8988T (cell line): ENCODE results near the gene PRR29.
"Not testable (repeated sequence)": the region's sequence is repeated elsewhere in the genome, so short reads cannot be mapped to it uniquely, and the experiment has no call there.

Experiments
- DNase-seq: peaks from one replicate; pipeline ENCODE4 v3.0.0; 2011

Gene PRR29

GRCh38 chr17:63998721-63999679 is 849 bp downstream of the PRR29 start:
- no peak for DNase-seq

- no peak for DNase-seq
Measured at GRCh38 chr17:63999680-64000531, 1.8 kb downstream of the PRR29 start.

GRCh38 chr17:64001091-64001579 is 3.0 kb downstream of the PRR29 start:
- DNase-seq: no peak

DNA sequence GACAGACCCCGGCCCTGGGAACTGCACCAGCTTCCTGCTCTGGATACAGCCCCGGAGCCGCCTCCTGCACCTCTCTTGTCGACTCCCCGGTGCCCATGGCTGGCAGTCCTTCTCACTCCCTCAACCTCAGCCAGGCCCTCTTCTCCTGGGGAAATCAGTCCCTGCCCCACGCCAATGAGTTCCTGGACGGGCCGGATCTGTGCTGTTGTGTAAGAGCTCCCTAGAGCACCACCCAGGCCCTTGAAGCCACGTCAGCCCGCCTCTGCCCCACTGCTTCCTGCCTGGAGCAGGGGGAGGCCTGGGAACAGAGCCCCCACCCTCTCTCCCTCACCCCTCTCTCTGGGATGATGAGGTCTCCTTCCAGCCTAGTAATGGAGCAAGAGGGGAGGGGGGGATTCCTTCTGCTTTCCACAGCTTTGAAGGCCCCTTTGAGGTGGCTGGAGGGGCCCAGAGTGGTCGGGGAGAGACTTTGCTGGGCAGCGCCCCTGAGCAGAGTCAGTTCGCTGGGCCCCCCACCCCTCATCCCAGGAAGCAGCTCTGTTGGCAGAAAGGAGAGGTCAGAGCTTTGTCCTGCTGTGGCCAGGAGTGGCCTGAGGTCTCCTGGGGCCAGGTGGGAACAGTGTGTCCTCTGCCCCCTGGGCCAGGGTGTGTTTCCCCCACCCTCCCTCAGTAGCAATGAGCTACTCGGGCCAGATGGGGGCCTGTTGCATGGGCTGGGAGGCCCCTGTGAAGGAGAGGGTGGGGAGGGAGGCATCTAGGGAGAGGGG is 3.8 kb downstream of the PRR29 start:
- no peak for DNase-seq

GRCh38 chr17:64002658-64003525 is 4.7 kb downstream of the PRR29 start:
- no peak for DNase-seq

DNA sequence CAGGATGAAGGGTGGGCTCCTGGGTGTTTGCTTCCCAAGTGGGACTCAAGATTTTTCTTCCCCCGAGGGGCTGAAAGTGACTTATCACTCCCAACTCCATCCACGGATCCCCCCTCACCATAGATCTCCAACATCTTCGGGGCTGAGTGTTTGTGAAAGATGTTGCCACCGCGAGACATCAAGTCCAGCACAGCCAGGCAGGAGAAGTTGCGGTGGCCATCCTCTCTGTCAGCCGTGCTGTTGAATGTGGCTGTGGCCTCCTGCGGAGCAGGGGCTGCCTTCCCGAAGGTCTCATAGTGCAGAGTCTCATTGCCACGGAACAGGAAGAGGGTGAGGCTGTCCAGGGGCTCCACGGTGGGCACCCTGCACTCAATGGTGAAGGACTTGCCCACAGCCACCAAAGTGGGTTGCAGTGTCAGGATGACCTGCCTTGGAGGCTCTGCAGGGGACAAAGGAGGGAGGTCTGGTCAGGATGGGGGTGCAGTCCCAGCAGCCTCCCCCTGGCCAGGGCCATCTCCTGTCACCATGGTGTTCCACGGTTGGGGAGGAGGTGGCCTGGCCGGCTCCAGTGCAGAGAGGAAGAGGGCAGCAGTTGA is 5.5 kb downstream of the PRR29 start:
- no peak for DNase-seq

DNA sequence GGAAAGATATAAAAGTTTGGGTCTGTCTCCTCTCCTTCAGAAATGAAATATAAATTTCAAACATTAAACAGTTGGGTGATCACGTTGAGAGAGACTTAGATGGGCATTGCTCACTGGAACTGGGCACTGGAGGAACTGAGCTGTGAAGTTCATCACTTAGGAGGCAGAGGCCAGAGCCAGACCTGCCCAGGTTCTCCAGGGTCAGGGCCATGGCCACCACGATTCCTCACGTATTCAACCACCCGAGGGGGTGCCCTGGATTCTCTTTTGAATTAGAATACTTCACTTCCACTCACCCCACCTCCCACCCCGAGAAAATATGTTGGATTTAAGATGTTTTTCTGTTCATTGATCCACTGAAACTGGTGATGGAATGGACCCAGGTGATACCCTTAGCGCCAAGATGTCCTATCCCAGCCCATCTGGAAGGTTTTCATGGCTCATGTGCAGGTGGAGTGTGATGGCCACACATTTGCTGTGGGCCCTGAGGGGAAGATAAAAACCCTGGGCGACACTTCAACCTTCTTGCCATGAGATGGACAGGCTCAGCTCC is 6.1 kb downstream of the PRR29 start:
- DNase-seq: no peak

DNA sequence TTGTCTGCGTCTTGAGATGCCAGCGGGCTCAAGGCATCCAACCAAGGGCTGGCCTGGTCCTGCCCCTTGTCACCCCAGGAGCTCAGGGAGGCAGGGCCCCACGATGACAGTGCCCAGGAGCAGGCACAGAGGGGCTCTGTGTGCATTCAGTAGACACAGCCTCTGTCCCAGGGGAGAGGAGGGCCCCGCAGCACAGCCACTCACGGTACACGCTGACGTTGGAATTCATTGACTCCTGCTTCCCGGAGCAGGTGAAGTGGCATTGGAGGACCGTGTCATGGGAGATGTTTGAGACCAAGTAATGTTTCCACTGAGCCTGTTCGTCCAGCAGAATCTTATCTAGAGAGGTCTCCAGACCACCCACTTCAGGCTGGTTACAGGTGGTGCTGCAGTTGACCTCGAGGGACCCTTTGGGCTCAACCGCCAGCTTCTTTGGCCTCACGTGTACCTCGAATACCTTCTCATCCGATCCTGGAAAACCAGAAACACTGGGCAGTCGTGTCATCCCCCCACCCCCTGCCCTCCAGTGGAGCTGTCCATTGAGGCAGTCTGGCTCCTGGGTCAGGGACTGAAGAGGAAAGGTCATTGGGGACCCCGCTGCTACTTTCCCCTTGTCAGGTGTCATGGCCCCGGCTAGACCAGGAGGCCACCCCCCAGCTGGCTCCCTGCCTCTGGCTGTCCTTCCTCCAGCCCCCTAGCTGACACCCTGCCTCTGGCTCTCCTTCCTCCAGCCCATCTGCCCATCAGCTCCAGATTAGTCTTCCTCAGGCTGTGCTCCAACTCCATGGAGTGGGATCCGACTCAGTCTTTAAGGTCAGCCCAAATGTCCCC is 7.0 kb downstream of the PRR29 start:
- no peak for DNase-seq

- DNase-seq: no peak
Measured at GRCh38 chr17:64005734-64006167, 7.6 kb downstream of the PRR29 start.

DNA sequence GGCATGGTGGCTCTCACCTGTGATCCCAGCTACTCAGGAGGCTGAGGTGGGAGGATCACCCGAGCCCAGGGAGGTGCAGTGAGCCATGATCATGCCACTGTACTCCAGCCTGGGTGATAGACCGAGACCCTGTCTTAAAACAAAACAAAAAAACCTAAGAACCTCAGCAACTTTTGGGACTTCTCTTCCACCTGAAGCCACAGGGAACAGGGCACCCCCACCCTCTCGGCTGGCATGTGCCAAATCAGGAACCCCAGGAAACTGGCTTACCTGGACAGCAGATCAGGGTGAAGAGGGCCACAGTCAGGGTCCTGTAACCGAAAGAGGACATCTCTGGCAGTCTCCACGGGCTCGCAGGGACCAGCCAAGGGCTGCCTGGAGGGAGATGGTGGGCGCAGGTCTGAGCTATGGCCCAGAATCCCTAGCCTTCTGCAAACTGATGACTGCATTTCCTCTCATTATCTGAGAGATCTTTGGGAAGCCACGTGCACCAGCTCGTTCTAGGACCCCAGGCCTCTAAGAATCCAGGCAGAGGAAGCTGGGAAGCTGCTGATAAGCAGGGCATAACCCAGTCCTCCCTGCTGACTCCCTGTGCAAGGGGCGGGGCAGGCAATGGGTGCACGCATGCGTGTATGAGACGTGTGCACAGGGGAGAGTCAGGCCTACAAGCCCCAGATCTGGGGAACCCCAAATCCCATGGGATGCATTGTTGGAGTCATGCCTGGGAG is 8.4 kb downstream of the PRR29 start:
- no peak for DNase-seq

- DNase-seq: not testable (repeated sequence)
Measured at GRCh38 chr17:64007089-64007837, 9.1 kb downstream of the PRR29 start.

DNA sequence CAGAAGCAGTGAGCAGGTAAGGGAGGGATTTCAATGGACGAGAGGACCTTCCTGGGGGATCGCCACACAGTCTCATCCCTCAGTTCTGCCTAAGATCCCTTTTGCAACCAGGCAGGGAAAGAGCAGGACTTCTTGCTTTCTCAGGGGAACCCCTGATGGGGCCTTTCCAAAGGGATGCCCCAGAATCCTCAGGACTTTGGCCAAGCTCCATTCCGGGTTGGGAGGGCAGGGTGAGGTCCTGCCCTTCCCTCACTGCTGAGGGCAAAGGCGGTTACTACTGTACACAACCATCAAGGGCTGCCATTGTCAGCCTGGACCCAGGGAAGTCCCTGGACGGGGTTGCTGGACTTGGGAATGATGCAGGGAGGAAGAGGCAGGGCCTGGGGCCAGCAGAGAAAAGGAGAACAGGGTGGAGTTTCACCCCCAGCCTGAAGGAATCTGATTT is 9.7 kb downstream of the PRR29 start:
- DNase-seq: no peak

DNA sequence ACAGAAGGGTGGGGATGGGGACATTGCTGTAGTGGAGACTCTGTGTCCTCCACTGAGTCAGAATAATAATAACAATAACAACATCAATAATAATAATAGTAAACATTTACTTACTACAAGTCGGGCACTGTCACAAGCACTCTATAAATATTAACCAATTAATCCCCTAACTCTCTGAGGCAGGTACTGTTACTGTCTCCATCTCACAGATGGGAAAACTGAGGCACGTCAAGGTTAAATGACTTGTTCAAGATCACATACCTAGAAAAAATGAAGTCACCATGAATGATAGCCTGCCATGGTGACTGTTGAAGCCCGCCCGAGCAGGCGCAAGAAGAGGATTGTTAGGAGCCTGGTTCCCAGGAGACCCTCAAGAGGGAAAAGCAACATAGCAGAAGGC is 10.2 kb downstream of the PRR29 start:
- DNase-seq: no peak

- DNase-seq: no peak
Measured at GRCh38 chr17:64008830-64009229, 10.7 kb downstream of the PRR29 start.

- DNase-seq: no peak
Measured at GRCh38 chr17:64009571-64010402, 11.6 kb downstream of the PRR29 start.

DNA sequence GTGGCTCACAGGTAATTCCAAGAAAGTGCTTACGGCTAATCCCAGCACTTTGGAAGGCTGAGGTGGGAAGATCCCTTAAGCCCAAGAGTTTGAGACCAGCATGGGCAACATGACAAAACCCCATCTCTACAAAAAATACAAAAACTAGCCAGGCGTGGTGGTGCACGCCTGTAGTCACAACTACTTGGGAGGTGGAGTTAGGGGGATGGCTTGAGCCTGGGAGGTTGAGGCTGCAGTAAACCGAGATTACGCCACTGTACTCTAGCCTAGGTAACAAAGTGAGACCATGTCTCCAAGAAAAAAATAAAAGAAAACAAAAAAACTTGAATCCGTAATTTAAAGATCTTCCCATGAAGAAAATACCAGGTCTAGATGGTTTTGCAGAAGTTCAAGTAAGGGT is 17.3 kb downstream of the PRR29 start:
- DNase-seq: no peak

DNA sequence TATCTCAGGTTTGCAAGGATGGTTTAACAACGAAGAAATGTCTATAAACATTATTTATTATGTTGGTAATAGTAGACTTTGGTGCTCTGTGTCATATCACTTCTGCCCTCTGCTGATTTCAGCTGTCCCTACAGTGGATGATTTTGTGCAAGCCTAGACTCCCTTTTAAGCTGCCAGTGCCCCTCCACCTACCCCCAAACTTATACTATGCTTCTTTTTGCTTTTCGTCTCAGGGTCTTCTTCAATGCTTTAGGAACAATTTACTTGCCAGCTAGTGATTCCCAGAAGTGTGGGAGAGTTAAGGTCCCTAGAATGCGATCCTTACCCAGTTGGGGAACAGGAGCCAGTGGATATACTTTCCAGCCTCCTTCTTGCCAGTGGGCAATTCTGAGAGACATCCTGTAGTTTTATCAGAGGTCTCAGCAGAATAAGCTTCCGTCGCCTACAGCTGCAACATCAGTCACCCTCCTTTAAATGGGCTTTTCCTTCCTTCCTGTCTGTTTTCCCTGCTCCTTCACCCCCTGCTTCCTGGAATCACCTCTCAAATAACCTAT is 18.2 kb downstream of the PRR29 start:
- no peak for DNase-seq
